Measurements from ENCODE around the gene ATOH8.

- TF ChIP-seq USF1 (CRISPR knock-in tag; IDR thresholded peaks at IDR 0.05) (no peak), CTCF (IDR thresholded peaks at IDR 0.05) (no peak), NR1H2 (CRISPR knock-in tag; IDR thresholded peaks at IDR 0.05) (no peak), ZBTB43 (CRISPR knock-in tag; IDR thresholded peaks at IDR 0.05) (no peak), ATF2 (CRISPR knock-in tag; IDR thresholded peaks at IDR 0.05; ENCODE audit: borderline replicate concordance, low read depth) (no peak), USF2 (CRISPR knock-in tag; IDR thresholded peaks at IDR 0.05) (no peak), E2F1 (CRISPR knock-in tag; IDR thresholded peaks at IDR 0.05) (no peak), ZNF263 (CRISPR knock-in tag; IDR thresholded peaks at IDR 0.05; ENCODE audit: low read depth) (no peak), MAX (CRISPR knock-in tag; IDR thresholded peaks at IDR 0.05) (no peak), IRF2 (CRISPR knock-in tag; IDR thresholded peaks at IDR 0.05; ENCODE audit: borderline replicate concordance, low read depth) (no peak), E2F5 (CRISPR knock-in tag; IDR thresholded peaks at IDR 0.05) (no peak)
Observed at GRCh38 chr2:85746321-85747004, 7.3 kb upstream of the ATOH8 start.
